HPDE6-E6E7 (cell line): ENCODE results near the gene DNM1.
A peak's percentile ranks its signal among the peaks of the same experiment; 100 is the strongest.

ENCODE experiments used
- DNase-seq: peaks from one replicate; pipeline ENCODE4 v3.0.0; 2011; ENCODE audit warnings: missing footprints; ENCODE audit errors: extremely low spot score

DNM1 gene

DNA sequence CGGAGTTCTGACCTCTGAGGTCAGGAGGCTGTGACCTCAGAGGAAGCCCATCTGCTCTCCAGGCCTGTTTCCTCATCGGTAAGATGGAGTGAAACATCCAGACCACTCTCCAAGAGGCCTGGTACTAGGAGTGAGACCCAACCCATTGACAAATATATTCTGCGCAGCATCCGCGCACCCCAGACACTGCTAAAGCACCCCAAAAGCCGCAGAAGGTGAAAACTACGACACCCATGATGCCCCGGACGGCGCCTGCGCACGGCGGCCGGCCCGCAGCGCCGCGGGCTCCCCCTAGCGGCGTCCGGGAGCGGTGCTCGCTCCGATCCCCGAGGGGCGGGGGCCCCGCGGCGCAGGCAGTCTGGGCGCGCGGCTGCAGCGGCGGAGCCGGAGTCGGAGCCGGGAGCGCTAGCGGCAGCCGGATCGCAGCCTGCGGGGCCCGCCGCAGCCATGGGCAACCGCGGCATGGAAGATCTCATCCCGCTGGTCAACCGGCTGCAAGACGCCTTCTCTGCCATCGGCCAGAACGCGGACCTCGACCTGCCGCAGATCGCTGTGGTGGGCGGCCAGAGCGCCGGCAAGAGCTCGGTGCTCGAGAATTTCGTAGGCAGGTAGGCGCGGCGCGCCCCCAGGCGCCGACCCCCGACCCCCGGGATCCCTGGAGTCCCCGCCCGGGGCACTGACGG lies at the start of gene DNM1:
Gene DNM1, plus strand, starts transcription at position 356 of the 683 bp plus-strand sequence. Its CDS starts 92 bp downstream, at position 448.
- DNase-seq, result peak; percentile 94

DNA sequence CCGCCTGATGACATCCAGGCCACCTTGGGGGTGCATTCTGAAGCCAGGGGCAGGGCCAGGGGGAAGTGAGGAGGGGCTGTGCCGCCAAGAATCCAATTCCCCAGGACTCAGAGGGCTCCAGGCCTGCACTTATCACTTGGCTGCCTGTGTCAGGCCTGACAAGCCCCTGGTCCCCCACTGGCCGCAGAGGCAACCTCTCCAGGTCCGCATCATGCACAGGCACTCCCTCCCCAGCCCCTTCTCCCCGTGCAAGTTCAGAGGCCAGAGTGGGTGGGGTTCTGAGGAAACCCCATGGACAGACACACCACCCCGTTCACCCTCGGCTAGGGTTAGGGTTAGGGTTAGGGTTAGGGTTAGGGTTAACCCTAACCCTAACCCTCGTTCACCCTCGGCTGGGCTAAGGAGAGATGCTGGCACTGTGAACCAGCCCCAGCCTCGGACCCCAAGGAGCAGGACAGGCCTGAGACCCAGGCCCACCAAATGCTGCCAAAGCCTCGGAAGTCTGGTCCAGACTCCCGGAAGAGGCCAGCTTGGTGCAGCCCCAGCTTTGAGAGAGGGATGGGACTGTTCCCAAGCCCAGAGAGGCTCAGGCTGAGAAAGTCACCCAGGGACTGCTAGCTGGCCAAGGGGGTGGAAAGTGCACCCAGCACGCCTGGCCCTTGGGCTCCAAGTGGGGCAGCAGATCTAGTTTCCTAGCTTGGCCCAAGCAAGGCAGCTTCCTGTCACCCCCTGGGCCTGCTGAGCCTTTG lies 49.1 kb upstream of the DNM1 start:
- no peak for DNase-seq

DNA sequence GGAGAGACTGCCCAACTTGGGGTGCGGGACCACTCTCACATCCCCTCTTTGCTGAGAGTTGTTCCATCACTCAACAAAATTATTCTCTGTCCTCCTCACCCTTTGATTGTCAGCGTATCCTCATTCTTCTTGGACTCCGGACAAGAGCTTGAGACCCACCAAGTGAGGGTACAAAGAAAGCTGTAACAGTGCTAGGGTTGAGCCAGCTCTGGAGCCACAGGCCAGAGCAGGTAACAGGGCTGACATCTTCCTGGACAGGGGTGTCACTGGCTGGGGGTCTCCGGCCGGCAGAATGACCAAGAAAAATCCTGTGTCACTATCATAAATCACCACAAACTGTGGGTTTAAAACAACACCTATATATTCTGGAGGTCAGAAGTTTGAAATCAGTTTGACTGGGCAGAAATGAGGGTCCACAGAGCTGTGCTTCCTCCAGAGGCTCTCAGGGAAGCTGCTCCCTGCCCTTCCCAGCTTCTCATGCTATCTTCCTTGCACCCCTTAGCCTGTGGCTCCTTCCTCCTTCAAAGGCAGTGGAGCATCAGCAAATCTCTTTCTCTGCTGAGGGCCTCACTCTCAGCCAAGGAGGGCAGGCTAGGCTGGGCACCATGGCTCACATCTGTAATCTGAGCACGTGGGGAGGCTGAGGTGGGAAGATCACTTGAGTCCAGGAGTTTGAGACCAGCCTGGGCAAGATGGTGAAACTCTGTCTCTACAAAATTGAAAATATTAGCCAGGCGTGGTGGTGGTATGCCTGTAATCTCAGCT lies 47.3 kb upstream of the DNM1 start:
- DNase-seq, result no peak

DNA sequence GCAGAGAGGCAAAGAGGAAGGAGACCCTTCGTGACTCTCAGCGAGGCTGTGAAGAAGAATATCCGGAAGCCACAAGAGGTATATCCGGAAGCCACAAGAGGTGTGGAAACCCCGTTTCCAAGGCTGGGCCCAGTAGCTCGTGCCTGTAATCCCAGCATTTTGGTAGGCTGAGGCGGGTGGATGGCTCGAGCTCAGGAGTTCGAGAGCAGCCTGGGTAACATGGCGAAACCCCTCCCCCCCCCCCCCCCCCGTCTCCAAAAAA lies 43.7 kb upstream of the DNM1 start:
- no peak for DNase-seq

DNA sequence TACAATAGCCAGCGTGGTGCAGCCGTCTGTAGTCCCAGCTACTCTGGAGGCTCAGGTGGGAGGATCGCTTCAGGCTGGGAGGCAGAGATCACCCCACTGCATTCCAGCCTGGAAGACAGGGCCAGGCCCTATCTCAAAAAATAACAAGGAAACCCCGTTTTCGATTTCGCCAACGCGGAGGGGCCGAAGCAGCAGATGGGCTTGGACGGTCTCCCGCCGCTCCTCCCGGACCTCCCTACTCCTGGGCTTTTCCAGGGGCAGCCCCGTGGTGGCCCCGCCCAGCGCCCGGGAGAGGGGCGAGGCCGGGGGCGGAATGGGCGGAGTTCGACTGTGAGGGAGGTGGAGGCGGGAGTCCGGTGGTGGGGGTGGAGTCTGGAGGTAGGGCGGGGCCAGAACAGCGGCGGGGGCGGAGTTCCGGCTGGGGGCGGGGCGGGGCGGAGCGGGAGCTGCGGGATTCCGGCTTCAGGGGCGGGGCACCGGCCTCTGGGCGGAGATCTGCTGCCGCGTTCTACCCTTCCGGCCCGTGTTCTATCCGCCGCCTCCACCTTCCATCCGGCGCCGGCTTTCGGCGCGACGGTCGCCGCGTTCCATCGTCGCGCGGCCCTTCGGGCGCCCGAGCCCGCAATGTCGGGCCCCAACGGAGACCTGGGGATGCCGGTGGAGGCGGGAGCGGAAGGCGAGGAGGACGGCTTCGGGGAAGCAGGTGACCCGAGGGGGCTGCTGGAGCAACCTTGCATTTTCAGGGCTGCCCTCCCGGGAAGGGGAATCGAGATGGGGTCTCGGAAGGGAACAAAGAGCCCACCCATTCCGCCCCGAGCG lies 43.2 kb upstream of the DNM1 start, which contains the start of gene BBLN:
Gene BBLN, plus strand, starts transcription at position 482 of the 819 bp plus-strand sequence. Its CDS starts 143 bp downstream, at position 625.
- DNase-seq, result peak; percentile 93

DNA sequence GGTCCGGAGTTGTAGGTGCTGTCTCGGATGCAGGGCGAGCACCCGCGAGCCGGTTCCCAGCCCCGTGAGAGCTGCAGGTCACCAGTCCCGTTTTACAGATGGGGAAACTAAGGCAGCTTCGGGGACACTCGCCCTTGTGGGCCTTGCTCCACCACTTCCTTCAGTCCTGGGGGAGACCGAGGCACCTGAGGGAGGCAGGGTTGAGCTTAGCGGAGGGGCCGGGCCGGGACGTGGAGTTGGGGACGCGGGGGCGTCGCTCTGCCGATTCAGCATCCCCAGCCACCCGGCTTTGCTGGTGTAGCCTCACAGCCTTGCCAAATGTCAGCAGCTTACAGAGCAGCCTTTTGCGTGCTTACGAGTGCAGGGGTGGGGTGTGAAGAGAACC lies 42.6 kb upstream of the DNM1 start:
- DNase-seq, result no peak

DNA sequence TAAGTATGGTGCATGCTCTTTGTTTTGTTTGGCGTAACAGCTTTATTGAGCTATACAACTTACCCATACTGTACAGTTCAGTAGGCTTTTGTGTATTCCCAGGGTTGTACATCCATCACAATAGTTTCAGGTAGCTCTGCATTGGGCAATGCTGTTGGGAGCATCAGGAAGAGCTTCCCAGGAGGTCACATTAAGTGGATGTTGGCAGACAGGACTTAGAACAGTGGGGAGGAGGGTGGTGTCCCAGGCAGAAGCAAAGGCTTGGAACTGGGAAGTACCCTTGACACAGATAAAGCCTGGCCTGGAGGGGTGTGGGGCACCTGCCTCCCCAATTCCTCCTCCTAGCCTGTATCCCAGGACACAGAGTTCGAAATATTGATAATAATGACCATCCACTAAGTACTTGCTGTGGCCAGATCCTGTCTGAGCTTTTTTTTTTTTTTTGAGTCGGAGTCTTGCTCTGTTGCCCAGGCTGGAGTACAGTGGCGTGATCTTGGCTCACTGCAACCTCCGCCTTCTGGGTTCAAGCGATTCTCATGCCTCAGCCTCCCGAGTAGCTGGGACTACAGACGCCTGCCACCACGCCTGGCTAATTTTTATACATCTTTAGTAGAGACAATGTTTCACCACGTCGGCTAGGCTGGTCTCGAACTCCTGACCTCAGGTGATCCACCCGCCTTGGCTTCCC lies 41.8 kb upstream of the DNM1 start:
- DNase-seq, result no peak

DNA sequence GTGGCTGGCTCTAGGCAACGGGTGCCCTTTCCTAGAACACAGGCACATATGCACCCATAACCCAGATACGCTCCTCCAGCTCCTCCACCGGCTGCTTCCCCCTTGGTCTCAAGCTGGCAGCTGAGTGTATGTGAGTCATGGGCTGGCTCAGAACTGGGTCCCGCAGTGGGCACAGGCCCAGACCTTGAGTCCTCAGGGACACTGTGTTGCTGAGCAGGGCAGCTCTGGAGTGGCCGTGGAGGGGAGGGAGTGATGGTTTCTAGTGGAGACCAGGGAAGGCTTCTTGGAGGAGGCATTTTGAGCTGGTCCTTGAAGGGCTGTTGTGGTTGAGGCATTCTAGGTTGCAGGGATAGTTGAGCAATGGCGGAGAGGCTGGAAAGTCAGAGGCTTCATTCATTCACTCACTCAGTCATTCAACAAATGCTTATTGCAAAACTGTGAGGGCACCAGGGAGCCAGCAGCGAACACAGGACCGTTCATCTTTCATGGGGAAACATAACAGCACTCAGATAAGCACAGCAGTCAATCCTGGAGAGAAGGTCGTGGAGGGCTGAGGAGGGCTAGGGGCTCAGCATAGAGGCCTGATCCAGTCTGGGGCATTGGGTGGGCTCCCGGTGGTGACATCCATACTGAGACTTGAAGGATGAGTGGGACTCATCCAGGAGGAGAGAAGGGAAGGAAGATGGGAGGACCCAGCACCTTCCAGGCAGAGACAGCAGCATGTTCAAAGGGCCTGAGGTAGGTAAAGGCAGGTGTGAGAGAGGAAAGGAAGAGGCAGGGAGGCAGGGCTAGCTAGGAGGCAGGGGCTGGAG lies 40.8 kb upstream of the DNM1 start:
- no peak for DNase-seq

DNA sequence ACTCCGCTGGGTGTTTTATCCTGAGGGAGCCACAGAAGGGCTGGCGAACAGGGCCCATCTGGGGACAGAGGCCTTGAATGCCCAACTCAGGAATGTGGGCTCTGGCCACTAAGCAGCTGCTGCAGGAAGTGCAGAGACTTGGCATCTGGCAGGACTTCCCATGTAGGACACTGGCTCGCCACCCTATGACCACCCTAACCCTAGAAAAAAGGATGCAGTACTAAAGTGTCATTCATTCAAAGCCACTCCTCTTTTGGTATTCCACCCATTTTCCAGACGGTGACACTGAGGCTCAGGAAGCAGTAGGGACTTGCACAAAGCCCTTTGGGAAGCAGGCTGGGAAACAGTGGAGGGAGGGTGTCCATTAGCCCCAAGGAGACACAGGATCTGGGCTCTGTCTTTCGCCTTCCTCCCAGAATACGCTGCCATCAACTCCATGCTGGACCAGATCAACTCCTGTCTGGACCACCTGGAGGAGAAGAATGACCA lies 40.1 kb upstream of the DNM1 start:
- DNase-seq, result no peak

DNA sequence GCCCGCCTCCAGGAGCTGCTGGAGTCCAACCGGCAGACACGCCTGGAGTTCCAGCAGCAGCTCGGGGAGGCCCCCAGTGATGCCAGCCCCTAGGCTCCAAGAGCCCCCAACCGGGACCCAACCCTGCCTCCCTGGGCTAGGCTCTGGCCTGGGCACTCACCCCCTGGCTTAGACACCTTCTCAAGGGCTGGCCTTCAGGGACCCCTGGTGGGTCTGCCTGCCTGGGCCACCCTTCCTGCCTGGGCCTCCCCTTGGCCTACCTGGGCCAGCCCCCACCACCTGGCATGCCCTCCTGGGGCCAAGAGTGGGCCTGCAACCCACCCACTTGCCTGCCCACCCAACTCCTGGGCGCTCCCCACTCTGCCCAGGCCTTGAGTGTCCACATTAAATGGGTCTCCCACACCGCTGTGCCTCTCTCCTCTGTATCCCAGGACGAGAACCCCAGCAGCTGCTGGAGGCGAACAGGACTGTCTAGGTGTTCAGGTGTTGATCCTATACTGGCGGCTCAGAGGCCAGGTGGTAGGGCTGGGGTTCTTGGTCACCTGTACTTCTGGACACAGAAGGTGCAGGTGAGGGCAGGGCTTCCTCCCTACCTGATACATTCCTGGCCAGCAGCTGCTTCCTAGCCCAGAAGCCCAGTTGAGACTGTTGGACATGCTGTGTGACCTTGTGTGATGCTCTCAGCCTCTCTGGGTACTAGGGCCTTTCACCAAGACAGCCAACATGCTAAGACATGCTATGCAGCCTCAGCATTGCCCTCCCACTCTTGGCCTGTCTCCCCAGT lies 39.5 kb upstream of the DNM1 start:
- no peak for DNase-seq

DNA sequence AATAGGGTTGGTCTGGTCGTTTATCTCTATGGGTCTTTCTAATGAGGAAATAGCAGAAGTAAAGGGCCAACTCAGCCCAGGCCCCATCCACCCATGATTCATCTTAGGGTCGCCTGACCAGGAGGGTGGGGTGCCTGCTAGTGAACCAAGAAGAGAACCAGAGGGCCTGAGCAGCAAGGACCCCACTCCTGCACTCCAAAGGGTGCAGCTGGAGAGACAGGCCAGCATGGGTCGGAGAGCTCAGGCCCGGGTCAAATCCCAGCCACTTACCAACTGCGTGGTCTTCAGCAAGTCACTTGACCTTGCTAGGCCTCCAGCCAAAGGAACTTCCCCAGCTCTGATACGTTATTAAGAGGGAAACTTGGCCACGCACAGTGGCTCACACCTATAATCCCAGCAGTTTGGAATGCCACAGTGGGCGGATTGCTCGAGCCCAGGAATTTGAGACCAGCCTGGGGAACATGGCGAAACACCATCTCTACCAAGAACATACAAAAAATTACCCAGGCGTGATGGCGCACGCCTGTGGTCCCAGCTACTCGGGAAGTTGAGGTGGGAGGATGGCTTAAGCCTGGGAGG lies 38.8 kb upstream of the DNM1 start:
- DNase-seq, result no peak

DNA sequence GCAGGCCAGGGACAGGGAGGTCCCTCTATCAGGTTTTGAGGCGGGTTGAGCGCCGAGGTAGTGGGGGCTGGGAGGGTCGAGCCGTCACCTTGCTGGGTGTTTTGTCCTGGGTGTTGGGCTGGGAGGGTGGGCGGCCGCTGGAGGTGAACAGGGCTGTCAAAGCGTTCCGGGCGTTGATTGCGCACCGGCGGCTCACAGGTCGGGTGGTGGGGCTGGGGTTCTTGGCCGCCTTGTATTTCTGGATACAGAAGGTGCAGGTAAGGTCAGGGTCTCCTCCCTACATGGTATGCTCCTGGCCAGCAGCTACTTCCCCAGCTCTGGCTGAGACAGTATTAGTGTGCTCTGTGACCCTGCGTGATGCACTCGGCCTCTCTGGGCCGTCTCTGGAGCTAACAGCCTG lies 37.0 kb upstream of the DNM1 start:
- no peak for DNase-seq

DNA sequence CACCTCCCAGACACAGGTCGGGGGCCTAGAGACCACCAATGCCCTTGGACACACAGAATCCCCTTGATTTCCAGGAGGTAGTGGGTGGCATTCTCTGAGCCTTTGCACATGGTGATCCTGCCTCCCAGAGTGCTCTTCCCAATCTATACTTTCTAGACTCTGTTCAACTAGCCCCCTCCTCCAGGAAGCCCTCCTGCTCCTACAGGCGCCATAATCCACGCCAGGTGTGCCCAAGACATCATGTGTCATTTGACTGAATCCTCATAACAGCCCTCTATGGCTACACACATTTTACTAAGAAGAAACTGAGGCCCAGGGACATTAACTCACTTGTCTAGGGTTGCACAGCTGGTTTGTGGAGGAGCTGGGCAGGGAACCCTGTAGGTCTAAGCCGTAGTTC lies 36.0 kb upstream of the DNM1 start:
- DNase-seq, result no peak

DNA sequence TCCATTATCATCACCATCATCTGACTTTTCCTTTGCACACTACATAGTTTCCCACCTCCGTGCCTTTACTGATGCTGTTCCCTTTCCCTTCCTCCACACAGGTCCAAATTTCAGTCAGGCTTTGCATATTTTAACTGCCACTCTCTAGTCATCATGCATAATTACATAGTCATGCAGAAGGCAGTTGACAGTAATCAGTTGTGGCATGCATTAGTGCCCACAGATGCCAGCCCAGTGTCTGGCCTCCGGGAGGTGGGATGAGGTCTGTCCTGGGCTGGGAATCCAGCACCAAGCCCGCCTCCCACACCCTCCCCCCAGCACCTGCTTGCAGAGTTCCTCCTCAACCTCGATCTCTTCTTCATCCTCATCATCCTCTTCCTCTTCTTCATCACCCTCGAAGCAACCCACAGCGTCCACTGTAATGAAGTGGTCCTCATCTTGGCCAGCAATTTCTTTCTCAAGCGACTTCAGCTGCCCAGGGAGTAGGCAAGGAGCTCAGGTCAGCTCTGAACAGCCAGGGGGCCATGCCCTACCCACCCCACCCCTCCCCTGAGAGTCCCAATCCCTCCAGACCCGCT lies 34.4 kb upstream of the DNM1 start:
- no peak for DNase-seq

DNA sequence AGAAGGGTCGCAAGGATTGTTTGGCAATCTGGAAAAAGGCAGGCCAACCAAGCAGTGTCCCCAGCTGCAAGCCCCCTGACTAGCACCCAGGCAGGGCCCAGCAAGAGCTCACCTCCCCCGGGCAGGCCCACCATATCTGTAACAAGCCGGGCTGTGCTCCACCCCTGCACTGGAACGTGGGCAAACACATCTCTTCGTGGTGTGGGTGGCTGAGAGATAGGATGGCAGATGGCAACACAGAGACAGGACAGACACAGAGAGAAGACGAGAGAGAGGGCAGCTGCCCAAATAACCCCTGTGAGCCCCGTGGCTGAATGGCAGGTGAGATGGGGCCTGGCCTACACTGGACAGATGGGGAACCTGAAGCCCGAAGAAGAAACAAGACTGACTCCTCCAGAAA lies 33.7 kb upstream of the DNM1 start:
- DNase-seq, result no peak

DNA sequence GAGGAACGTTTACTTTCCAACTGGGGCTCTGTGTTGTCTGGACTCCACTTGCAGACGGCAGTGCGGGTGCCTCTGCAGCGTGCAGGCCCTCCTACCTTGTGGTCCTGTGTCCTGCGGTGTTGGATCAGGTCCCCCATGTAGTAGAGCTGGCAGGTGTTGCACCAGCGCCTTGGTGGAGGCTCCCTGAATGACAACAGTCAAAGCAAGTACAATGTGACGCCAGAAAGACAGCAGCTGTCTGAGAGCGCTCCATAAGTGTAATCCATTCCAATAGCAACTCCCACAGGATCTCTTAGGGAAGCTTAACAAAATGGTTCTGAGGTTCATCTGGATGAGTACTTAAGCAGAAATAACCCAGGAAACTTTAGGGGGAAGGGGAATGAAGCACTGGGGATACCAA lies 33.3 kb upstream of the DNM1 start:
- DNase-seq, result no peak

DNA sequence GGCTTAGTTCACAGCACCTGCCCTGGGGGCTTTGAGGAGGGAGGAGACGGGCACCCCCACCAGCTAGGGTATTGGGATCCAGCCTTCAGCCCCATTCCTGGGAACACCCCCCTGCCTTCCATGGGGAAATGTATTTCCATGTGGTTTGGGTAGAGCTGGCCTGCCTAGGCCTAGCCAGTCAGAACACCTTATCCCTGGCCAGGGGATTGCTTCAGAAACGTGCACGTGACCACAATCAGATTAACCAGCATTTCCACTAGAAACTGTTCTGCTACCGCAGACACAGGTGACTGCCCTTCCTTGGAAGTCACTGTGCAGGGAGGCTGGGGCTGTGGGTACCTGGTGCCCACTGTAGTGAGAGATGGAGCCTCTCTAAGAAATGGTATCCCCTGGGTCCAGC lies 29.1 kb upstream of the DNM1 start:
- no peak for DNase-seq

DNA sequence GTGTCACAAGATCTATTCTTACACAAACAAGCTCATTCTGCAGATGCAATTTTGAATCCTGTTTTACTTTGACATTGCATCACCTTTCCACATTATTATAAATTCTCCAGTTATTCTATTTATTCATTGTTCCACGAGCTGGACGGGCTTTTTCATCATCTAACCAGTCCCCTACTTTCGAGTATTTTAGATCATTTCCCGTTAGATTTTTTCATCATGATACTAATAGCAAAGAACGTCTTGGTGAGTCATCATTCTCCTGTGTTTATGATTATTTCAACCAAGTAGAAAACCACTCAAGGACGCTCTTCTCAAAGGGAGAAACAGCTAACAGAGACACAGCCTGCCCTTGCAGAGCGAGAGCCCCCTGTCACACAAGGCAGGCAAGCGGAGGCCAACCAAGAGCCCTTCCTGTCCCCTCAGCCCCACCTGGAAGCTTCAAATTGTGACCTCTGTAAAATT lies 28.0 kb upstream of the DNM1 start:
- no peak for DNase-seq

DNA sequence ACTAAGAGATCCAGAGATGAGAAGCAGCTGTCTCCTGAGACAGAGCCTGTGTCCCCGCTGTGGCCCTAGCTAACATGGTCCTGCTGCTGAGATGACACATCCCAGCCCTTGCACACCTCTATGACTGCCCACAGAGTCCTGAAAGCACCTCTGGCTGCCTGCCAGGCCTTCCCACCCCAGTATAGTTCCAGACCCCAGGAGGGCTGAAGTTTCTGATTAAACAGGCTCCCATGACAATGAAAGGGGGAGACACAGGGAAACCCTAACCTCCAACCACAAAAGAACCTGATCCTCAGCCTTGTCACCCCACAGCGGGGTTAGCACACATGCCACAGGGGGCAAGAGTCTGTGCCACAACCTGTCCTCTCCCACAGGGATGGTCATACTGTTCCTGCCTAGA lies 27.5 kb upstream of the DNM1 start:
- DNase-seq, result no peak
